HepG2 (cell line): Measurements from ENCODE around the gene ZNF383.

ENCODE experiments used
- CBX2 ChIP-seq, 2 experiments: fragments of 200-600 bp in 1 of 2; sonication (generic); formaldehyde crosslinking in 1 of 2; IDR thresholded peaks; 2 replicates each; pipeline versions ENCODE4 v1.7.0 to v1.8.1; 2018 to 2022; ENCODE audit warnings: low read depth in 2 of 2, low read length in 1 of 2, mild to moderate bottlenecking in 1 of 2, missing genetic modification reagents in 1 of 2
- CTCF ChIP-seq: sonication (generic); formaldehyde crosslinking; IDR thresholded peaks from 2 replicates; pipeline ENCODE4 v1.5.0; 2020; ENCODE audit warnings: mild to moderate bottlenecking, missing genetic modification reagents, moderate library complexity
- EZH2 ChIP-seq: conservative IDR thresholded peaks from 2 replicates; pipeline ENCODE4 v1.6.1; 2012; ENCODE audit warnings: mild to moderate bottlenecking, low read depth, low read length, moderate library complexity
- GMEB1 ChIP-seq: sonication (generic); formaldehyde crosslinking; IDR thresholded peaks from 2 replicates; pipeline ENCODE4 v1.5.1; 2020; ENCODE audit warnings: missing genetic modification reagents, mild to moderate bottlenecking, borderline replicate concordance
- PBX3 ChIP-seq: sonication (generic); formaldehyde crosslinking; IDR thresholded peaks from 2 replicates; pipeline ENCODE4 v1.8.1; 2023; ENCODE audit warnings: missing genetic modification reagents, inconsistent platforms, borderline replicate concordance
- POLR2A ChIP-seq, 2 experiments: IDR thresholded peaks; 2 replicates each; pipeline ENCODE4 v1.6.1; 2011; ENCODE audit warnings: low read depth in 2 of 2, low read length in 2 of 2, mild to moderate bottlenecking in 1 of 2, moderate library complexity in 1 of 2; ENCODE audit not compliant: insufficient read depth in 1 of 2
- ZNF546 ChIP-seq: sonication (generic); formaldehyde crosslinking; conservative IDR thresholded peaks from 2 replicates; pipeline ENCODE4 v1.8.1; 2023; ENCODE audit warnings: mild to moderate bottlenecking, missing genetic modification reagents
- ZNF644 ChIP-seq: IDR thresholded peaks from 2 replicates; pipeline ENCODE4 v1.6.1; 2016; ENCODE audit warnings: low read depth

- TF ChIP-seq ZNF644 (CRISPR knock-in tag), result no peak
- TF ChIP-seq ZNF546 (CRISPR knock-in tag), result no peak
- no peak for TF ChIP-seq POLR2A (IDR thresholded peaks at IDR 0.05; ENCODE audit: insufficient read depth in 1 of 2, low read depth in 2 of 2, low read length in 2 of 2)
- no peak for TF ChIP-seq GMEB1
- no peak for TF ChIP-seq CTCF (CRISPR knock-in tag)
- TF ChIP-seq CBX2 (IDR thresholded peaks at IDR 0.05; ENCODE audit: low read depth, low read length), result no peak
- no peak for TF ChIP-seq CBX2 (CRISPR knock-in tag; IDR thresholded peaks at IDR 0.05; ENCODE audit: low read depth)
- TF ChIP-seq EZH2, result no peak
- no peak for TF ChIP-seq PBX3 (CRISPR knock-in tag)
Measured at GRCh38 chr19:37218592-37218935, 550 bp downstream of the ZNF383 start.
